Neural cell (in vitro differentiated cells): Measurements from ENCODE around the gene TNNT2. TPM values are rescaled to one million over a fixed set of nuclear protein-coding genes. Genes with fewer than 3 reads are reported as not detected.

Experiments
- H2AFZ ChIP-seq: fragments of 200-600, 300-800 bp; sonication (generic), shearing (Covaris generic); 2 replicates; pipeline ENCODE4 v1.6.0; 2014; ENCODE audit warnings: low read depth, mild to moderate bottlenecking, antibody characterized with exemption, low read length, moderate library complexity
- H3F3A ChIP-seq: fragments of 200-600 bp; shearing (Covaris generic); 2 replicates; pipeline ENCODE4 v1.6.1; 2016; ENCODE audit warnings: mild to moderate bottlenecking, moderate library complexity, mixed read lengths, antibody characterized with exemption, low read length; ENCODE audit not compliant: insufficient read depth, poor library complexity, severe bottlenecking
- H3K27ac ChIP-seq: fragments of 200-600, 300-800 bp; sonication (generic), shearing (Covaris generic); 2 replicates; pipeline ENCODE4 v1.5.1; 2014; ENCODE audit warnings: mild to moderate bottlenecking, low read length, moderate library complexity
- H3K27me3 ChIP-seq: fragments of 300-800, 200-600 bp; sonication (generic), shearing (Covaris generic); 2 replicates; pipeline ENCODE4 v1.6.0; 2014; ENCODE audit warnings: mild to moderate bottlenecking, low read depth, low read length, moderate library complexity; ENCODE audit not compliant: insufficient read depth
- H3K36me3 ChIP-seq: fragments of 300-800, 200-600 bp; sonication (generic), shearing (Covaris generic); 2 replicates; pipeline ENCODE4 v1.5.1; 2014; ENCODE audit warnings: mild to moderate bottlenecking, antibody characterized with exemption, low read length, moderate library complexity; ENCODE audit not compliant: insufficient read depth
- H3K4me2 ChIP-seq: fragments of 300-800, 200-600 bp; sonication (generic), shearing (Covaris generic); 2 replicates; pipeline ENCODE4 v1.6.0; 2014; ENCODE audit warnings: mild to moderate bottlenecking, low read length
- H3K4me3 ChIP-seq: fragments of 300-800, 200-600 bp; sonication (generic), shearing (Covaris generic); 2 replicates; pipeline ENCODE4 v1.5.1; 2014; ENCODE audit warnings: mild to moderate bottlenecking, low read length, moderate library complexity
- H3K79me2 ChIP-seq: fragments of 200-600 bp; shearing (Covaris generic); replicated peaks from 2 replicates; pipeline ENCODE4 v1.6.0; 2014; ENCODE audit warnings: mild to moderate bottlenecking, low read length, moderate library complexity; ENCODE audit not compliant: insufficient read depth
- H3K9ac ChIP-seq: fragments of 300-800, 200-600 bp; sonication (generic), shearing (Covaris generic); 2 replicates; pipeline ENCODE4 v1.6.1; 2016; ENCODE audit warnings: mild to moderate bottlenecking, low read length, mixed read lengths
- H3K9me2 ChIP-seq: fragments of 200-600 bp; shearing (Covaris generic); 2 replicates; pipeline ENCODE4 v1.6.1; 2016; ENCODE audit warnings: mild to moderate bottlenecking, low read length, mixed read lengths; ENCODE audit not compliant: insufficient read depth
- H3K9me3 ChIP-seq: fragments of 200-600, 300-800 bp; sonication (generic), shearing (Covaris generic); 2 replicates; pipeline ENCODE4 v1.6.1; 2016; ENCODE audit warnings: mild to moderate bottlenecking, mixed run types, low read length, moderate library complexity, mixed read lengths
- H4K20me1 ChIP-seq: fragments of 200-600 bp; shearing (Covaris generic); 2 replicates; pipeline ENCODE4 v1.6.1; 2016; ENCODE audit warnings: mild to moderate bottlenecking, mixed run types; ENCODE audit not compliant: insufficient read depth
- CTCF ChIP-seq: fragments of 450-650 bp; IDR thresholded peaks from 2 replicates; pipeline ENCODE4 v1.5.1; 2014; ENCODE audit warnings: antibody characterized with exemption, mild to moderate bottlenecking, moderate library complexity; ENCODE audit not compliant: poor library complexity, severe bottlenecking
- EP300 ChIP-seq: fragments of 450-650 bp; conservative IDR thresholded peaks from 2 replicates; pipeline ENCODE4 v1.6.1; 2014; ENCODE audit warnings: antibody characterized with exemption, mild to moderate bottlenecking, moderate library complexity; ENCODE audit not compliant: poor library complexity, severe bottlenecking
- EZH2 ChIP-seq: fragments of 200-600, 300-800 bp; shearing (Covaris generic), sonication (generic); IDR thresholded peaks from 2 replicates; pipeline ENCODE4 v1.6.1; 2014; ENCODE audit warnings: antibody characterized with exemption, low read length, borderline replicate concordance, mild to moderate bottlenecking; ENCODE audit not compliant: insufficient read depth, poor library complexity, severe bottlenecking
- MXI1 ChIP-seq: fragments of 450-650 bp; conservative IDR thresholded peaks from 2 replicates; pipeline ENCODE4 v1.6.1; 2014; ENCODE audit warnings: antibody characterized with exemption, mild to moderate bottlenecking; ENCODE audit not compliant: poor library complexity, severe bottlenecking
- POLR2AphosphoS5 ChIP-seq: IDR thresholded peaks from 2 replicates; pipeline ENCODE4 v1.6.1; 2012
- RAD21 ChIP-seq: fragments of 450-650 bp; conservative IDR thresholded peaks from 2 replicates; pipeline ENCODE4 v1.6.1; 2014; ENCODE audit warnings: antibody characterized with exemption, mild to moderate bottlenecking, moderate library complexity
- SMC3 ChIP-seq: fragments of 450-650 bp; conservative IDR thresholded peaks from 2 replicates; pipeline ENCODE4 v1.6.1; 2014; ENCODE audit warnings: antibody characterized with exemption, mild to moderate bottlenecking, moderate library complexity; ENCODE audit not compliant: poor library complexity
- TAF1 ChIP-seq: IDR thresholded peaks from 2 replicates; pipeline ENCODE4 v1.6.1; 2012; ENCODE audit warnings: low read depth
- polyA plus RNA-seq: library from polyadenylated mRNA; depleted of rRNA; stranded (reverse); fragments of >200 nt; gene quantifications from 2 replicates; pipeline ENCODE4 v1.2.3, GENCODE V29; 2014
- TF ChIP-seq, protein P1 (sequence below): IDR thresholded peaks from 2 replicates; pipeline ENCODE4 v1.6.1; 2012; ENCODE audit warnings: borderline replicate concordance

The TNNT2 gene
- polyA plus RNA-seq, 1 donor from 2014 or later, result not detected

GRCh38 chr1:201383647-201384405 lies 6.3 kb upstream of the TNNT2 start:
- no peak overlapping the region for H3K4me2 ChIP-seq
- H2AFZ ChIP-seq, result no peak overlapping the region

GRCh38 chr1:201381130-201381529 lies 3.6 kb upstream of the TNNT2 start:
- no peak overlapping the region for H3K27ac ChIP-seq
- H3K9me3 ChIP-seq, result no peaks in the 10 kb centered on the region
- no peak overlapping the region for H2AFZ ChIP-seq
- no peaks in the 10 kb centered on the region for H3K9me2 ChIP-seq
- H3K27me3 ChIP-seq, result no peaks in the 10 kb centered on the region
- no peaks in the 10 kb centered on the region for H3F3A ChIP-seq
- no peaks in the 10 kb centered on the region for H4K20me1 ChIP-seq
- H3K36me3 ChIP-seq, result no peaks in the 10 kb centered on the region
- no peak overlapping the region for H3K4me2 ChIP-seq
- H3K4me3 ChIP-seq, result no peak overlapping the region
- H3K79me2 ChIP-seq, result no peaks in the 10 kb centered on the region
- H3K9ac ChIP-seq, result no peak overlapping the region
- TF ChIP-seq CTCF (no peak), POLR2AphosphoS5 (no peak), MXI1 (no peak), EZH2 (no peak), TAF1 (no peak), EP300 (no peak), RAD21 (no peak)
- TF ChIP-seq, protein P1, sequence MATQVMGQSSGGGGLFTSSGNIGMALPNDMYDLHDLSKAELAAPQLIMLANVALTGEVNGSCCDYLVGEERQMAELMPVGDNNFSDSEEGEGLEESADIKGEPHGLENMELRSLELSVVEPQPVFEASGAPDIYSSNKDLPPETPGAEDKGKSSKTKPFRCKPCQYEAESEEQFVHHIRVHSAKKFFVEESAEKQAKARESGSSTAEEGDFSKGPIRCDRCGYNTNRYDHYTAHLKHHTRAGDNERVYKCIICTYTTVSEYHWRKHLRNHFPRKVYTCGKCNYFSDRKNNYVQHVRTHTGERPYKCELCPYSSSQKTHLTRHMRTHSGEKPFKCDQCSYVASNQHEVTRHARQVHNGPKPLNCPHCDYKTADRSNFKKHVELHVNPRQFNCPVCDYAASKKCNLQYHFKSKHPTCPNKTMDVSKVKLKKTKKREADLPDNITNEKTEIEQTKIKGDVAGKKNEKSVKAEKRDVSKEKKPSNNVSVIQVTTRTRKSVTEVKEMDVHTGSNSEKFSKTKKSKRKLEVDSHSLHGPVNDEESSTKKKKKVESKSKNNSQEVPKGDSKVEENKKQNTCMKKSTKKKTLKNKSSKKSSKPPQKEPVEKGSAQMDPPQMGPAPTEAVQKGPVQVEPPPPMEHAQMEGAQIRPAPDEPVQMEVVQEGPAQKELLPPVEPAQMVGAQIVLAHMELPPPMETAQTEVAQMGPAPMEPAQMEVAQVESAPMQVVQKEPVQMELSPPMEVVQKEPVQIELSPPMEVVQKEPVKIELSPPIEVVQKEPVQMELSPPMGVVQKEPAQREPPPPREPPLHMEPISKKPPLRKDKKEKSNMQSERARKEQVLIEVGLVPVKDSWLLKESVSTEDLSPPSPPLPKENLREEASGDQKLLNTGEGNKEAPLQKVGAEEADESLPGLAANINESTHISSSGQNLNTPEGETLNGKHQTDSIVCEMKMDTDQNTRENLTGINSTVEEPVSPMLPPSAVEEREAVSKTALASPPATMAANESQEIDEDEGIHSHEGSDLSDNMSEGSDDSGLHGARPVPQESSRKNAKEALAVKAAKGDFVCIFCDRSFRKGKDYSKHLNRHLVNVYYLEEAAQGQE, result no peak

More at GRCh38 chr1:201383647-201384405, 6.3 kb upstream of the TNNT2 start:
- H3K27me3 ChIP-seq, result no peaks in the 10 kb centered on the region
- no peak overlapping the region for H3K4me3 ChIP-seq
- no peak for TF ChIP-seq EP300
- TF ChIP-seq, protein P1, result no peak
- no peak for TF ChIP-seq SMC3
- no peak for TF ChIP-seq POLR2AphosphoS5
- TF ChIP-seq RAD21, result no peak
- TF ChIP-seq MXI1, result no peak
- no peak for TF ChIP-seq CTCF
- no peak for TF ChIP-seq TAF1
- TF ChIP-seq EZH2, result no peak
- H3K27ac ChIP-seq, result no peak overlapping the region
- H4K20me1 ChIP-seq, result no peaks in the 10 kb centered on the region
- H3K9ac ChIP-seq, result no peak overlapping the region
- no peaks in the 10 kb centered on the region for H3K9me3 ChIP-seq
- H3K79me2 ChIP-seq, result no peaks in the 10 kb centered on the region
- no peaks in the 10 kb centered on the region for H3K9me2 ChIP-seq
- H3F3A ChIP-seq, result no peaks in the 10 kb centered on the region
- no peaks in the 10 kb centered on the region for H3K36me3 ChIP-seq
